AML-193 (cell line): ENCODE data around the gene ACP4.

Experiments used
- DNase-seq, 2 experiments: peaks; one replicate each; lab custom pipeline; 2025; lab: John Stamatoyannopoulos, UW

ACP4 gene

DNA sequence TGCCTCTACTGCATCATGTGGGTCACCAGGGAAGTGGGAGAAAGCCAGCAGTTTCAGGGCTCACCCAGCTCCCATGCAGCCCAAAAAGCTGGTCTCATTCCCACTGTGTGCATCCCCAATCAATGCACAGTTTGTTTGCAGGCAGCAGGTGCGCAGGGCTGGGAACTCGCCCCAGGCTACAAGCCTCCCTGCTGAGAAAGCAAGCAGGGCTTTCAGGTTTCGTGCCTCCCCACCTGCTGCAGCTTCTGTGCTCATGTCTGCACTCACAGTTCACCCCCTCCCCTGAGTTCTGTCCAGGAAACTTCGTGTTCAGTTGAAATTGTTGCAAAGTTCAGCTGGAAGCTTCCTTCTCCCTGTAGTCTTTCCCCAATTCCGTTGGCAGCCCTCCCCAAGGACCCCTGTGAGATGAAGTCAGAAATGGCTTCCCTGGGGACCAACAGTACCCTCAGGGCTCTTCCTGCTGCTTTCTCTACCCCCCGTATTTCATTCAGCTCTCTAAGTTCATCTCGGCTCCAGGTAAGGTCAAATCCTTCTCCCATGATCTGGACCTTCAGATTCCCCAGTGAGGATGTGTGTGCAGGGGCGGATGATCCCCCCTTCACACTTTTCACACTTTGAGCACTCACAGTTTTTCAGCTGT, 54.2 kb downstream of the ACP4 start:
- DNase-seq: no peak
